Neural progenitor cell (in vitro differentiated cells): ENCODE measurements around the gene CTCF.

Experiments used
- EZH2phosphoT487 ChIP-seq: fragments of 200-600 bp; sonication (generic); IDR thresholded peaks from 2 replicates; pipeline ENCODE4 v1.6.1; 2017; ENCODE audit warnings: antibody characterized with exemption
- TF ChIP-seq, protein P1 (sequence below): fragments of 200-600 bp; sonication (generic); IDR thresholded peaks from 2 replicates; pipeline ENCODE4 v1.5.1; 2017; ENCODE audit warnings: antibody characterized with exemption, mild to moderate bottlenecking

- no peak for TF ChIP-seq EZH2phosphoT487
- TF ChIP-seq, protein P1, sequence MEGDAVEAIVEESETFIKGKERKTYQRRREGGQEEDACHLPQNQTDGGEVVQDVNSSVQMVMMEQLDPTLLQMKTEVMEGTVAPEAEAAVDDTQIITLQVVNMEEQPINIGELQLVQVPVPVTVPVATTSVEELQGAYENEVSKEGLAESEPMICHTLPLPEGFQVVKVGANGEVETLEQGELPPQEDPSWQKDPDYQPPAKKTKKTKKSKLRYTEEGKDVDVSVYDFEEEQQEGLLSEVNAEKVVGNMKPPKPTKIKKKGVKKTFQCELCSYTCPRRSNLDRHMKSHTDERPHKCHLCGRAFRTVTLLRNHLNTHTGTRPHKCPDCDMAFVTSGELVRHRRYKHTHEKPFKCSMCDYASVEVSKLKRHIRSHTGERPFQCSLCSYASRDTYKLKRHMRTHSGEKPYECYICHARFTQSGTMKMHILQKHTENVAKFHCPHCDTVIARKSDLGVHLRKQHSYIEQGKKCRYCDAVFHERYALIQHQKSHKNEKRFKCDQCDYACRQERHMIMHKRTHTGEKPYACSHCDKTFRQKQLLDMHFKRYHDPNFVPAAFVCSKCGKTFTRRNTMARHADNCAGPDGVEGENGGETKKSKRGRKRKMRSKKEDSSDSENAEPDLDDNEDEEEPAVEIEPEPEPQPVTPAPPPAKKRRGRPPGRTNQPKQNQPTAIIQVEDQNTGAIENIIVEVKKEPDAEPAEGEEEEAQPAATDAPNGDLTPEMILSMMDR = no peak
Observed at GRCh38 chr16:67660564-67661028, 98.3 kb downstream of the CTCF start, which contains the start of gene PARD6A.
